Skeletal muscle tissue (tissue), 4 donors: ENCODE measurements around the gene NARS2. TPM values are rescaled to one million over a fixed set of nuclear protein-coding genes. Genes with fewer than 3 reads are reported as not detected.
"Not testable (repeated sequence)": the region's sequence is repeated elsewhere in the genome, so short reads cannot be mapped to it uniquely, and the experiment has no call there.

Experiments
- H3K27ac ChIP-seq: one replicate; pipeline ENCODE4 v1.7.0; 2013; ENCODE audit warnings: mild to moderate bottlenecking, low read depth, low read length, inconsistent platforms
- H3K27me3 ChIP-seq, 3 donors: one replicate each; pipeline ENCODE4 v1.7.0; 2013; ENCODE audit warnings: low read length in 3 of 3; ENCODE audit not compliant: control insufficient read depth in 3 of 3, insufficient read depth in 3 of 3
- H3K36me3 ChIP-seq, 3 donors: one replicate each; pipeline ENCODE4 v1.7.0; 2013; ENCODE audit warnings: low read length in 3 of 3; ENCODE audit not compliant: control insufficient read depth in 3 of 3, insufficient read depth in 3 of 3
- H3K4me1 ChIP-seq, 3 donors: one replicate each; pipeline ENCODE4 v1.7.0; 2013; ENCODE audit warnings: low read length in 3 of 3, mild to moderate bottlenecking in 3 of 3; ENCODE audit not compliant: control insufficient read depth in 3 of 3, insufficient read depth in 3 of 3
- H3K4me3 ChIP-seq, 3 donors: one replicate each; pipeline ENCODE4 v1.7.0; 2013; ENCODE audit warnings: low read length in 3 of 3
- H3K9ac ChIP-seq, 3 donors: one replicate each; pipeline ENCODE4 v1.7.0; 2013; ENCODE audit warnings: low read length in 3 of 3, mild to moderate bottlenecking in 3 of 3, moderate library complexity in 2 of 3, low read depth in 1 of 3
- H3K9me3 ChIP-seq, 3 donors: one replicate each; pipeline ENCODE4 v1.7.0; 2013; ENCODE audit warnings: low read length in 3 of 3; ENCODE audit not compliant: control insufficient read depth in 3 of 3
- total RNA-seq: library from RNA; depleted of rRNA; stranded (reverse); fragments of >200 nt; gene quantifications from one replicate; pipeline ENCODE4 v1.2.3, GENCODE V29; 2014
- donor health status: Osteomylitis.

NARS2 gene
- total RNA-seq, 1 donor from 2014 or later: 17.2 TPM

- Histone ChIP-seq H3K36me3 (peaks cover 2 to 6% (median 2%) of the 10 kb centered on the region in 3 donors), H3K4me3 (no peak overlapping the region), H3K27ac (no peak overlapping the region), H3K9me3 (no peaks in the 10 kb centered on the region), H3K9ac (no peak overlapping the region), H3K27me3 (no peaks in the 10 kb centered on the region), H3K4me1 (no peaks in the 10 kb centered on the region)
Measured at GRCh38 chr11:78535027-78535426, 39.6 kb downstream of the NARS2 start.

DNA sequence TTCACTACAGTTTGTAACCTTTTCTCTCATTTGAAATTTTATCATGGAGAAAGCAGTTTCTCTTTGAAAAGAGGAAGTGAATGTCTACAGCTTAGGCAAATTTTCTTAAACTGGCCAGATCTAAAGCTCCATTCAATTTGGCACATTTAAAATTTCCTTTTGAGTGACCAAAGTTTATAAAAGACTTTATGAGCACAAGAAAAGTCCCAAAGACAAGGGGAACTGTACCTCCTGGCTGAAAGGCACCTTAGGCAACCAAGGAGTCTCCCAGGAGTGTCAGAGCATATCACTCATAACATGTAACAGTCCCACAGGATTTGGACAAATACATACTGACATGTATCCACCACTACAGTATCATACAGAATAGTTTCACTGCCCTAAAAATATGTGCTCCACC lies 41.3 kb downstream of the NARS2 start:
- Histone ChIP-seq H3K4me3 (no peak overlapping the region), H3K27me3 (no peaks in the 10 kb centered on the region), H3K9me3 (no peaks in the 10 kb centered on the region), H3K36me3 (peaks cover 2 to 6% (median 2%) of the 10 kb centered on the region in 3 donors), H3K9ac (no peak overlapping the region), H3K4me1 (no peaks in the 10 kb centered on the region), H3K27ac (no peak overlapping the region)

GRCh38 chr11:78532991-78533390 lies 41.7 kb downstream of the NARS2 start:
- H3K9ac ChIP-seq: no peak overlapping the region
- no peak overlapping the region for H3K27ac ChIP-seq
- no peaks in the 10 kb centered on the region for H3K9me3 ChIP-seq
- no peak overlapping the region for H3K4me3 ChIP-seq
- no peaks in the 10 kb centered on the region for H3K27me3 ChIP-seq
- no peaks in the 10 kb centered on the region for H3K4me1 ChIP-seq
- H3K36me3 ChIP-seq: peaks cover 2 to 6% (median 2%) of the 10 kb centered on the region in 3 donors

DNA sequence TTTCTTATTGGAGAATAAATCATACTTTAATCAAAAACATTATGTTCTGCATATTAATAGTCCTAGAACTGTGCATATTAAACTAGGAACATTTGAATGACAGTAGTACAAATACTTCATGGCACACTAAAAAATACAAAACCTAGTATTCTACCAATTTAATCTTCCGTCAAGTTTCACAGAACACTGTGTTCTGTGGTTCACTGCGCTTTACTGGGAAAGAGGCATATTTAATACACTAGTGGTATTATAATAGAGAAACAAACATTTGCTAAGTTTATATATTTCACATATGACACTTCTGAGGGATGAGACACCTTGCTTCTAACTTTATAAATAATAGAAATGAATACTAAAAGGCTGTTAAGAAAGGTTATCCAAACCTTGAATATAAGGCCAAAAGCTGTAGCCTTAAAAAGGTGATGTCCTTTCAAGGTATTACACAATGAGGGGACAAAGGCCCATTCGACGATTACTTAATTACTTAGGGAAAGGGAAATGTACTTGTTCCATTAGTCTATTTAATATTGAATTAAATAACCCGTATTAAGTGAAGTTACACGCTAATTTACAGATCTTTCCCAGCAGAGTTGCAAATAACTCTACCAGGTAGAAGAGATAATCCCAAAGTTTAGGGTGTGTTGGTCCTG lies 48.0 kb downstream of the NARS2 start:
- H3K4me1 ChIP-seq: no peaks in the 10 kb centered on the region
- H3K4me3 ChIP-seq: no peak overlapping the region
- H3K36me3 ChIP-seq: no peaks in the 10 kb centered on the region
- H3K9ac ChIP-seq: no peak overlapping the region
- H3K27me3 ChIP-seq: no peaks in the 10 kb centered on the region
- no peaks in the 10 kb centered on the region for H3K9me3 ChIP-seq
- H3K27ac ChIP-seq: no peak overlapping the region

GRCh38 chr11:78525720-78526119 lies 48.9 kb downstream of the NARS2 start:
- H3K4me1 ChIP-seq: no peaks in the 10 kb centered on the region
- H3K36me3 ChIP-seq: no peaks in the 10 kb centered on the region
- no peaks in the 10 kb centered on the region for H3K27me3 ChIP-seq
- H3K4me3 ChIP-seq: no peak overlapping the region
- H3K9ac ChIP-seq: no peak overlapping the region
- H3K9me3 ChIP-seq: no peaks in the 10 kb centered on the region
- H3K27ac ChIP-seq: no peak overlapping the region

DNA sequence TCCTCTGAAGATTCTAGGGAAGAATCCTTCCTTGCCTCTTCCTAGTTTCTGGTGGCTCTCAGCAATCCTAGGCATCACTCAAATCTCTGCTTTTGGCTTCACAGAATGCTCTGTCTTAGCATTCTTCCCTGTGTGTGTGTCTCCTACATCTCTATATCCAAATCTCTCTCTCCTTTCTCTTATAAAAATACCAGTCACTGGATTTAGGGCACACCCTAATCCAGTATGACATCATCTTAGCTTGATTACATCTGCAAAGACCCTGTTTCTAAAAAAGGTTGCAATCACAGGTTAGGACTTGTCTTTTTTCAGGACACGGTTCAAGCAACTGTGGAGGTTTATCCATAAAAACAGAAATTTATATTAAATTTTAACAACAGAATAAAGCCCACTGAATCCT lies 54.4 kb downstream of the NARS2 start:
- H3K9me3 ChIP-seq: no peaks in the 10 kb centered on the region
- no peak overlapping the region for H3K27ac ChIP-seq
- no peaks in the 10 kb centered on the region for H3K36me3 ChIP-seq
- H3K9ac ChIP-seq: no peak overlapping the region
- H3K4me3 ChIP-seq: no peak overlapping the region
- no peaks in the 10 kb centered on the region for H3K4me1 ChIP-seq
- H3K27me3 ChIP-seq: no peaks in the 10 kb centered on the region

DNA sequence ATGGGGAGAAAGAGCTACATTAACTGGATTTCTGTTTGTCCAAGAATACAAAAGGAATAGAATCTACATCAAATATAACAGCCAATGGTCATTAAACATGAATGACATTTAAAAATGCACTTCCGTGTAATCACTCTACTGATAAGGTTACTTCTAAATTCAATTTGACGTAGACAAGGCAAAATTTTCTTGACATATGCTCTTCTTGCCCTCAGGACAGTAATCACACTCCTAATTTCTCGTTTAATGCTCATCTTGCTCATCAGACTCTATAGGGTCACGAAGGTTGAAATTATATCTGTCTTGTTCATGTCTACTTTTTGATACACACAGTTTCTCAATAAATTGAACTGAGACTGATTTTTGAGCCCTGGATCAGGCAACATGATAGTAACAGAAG lies 58.4 kb downstream of the NARS2 start:
- Histone ChIP-seq H3K4me3 (no peak overlapping the region), H3K36me3 (peaks cover 0 to 2% (median 0%) of the 10 kb centered on the region in 3 donors), H3K27ac (no peak overlapping the region), H3K9me3 (no peaks in the 10 kb centered on the region), H3K27me3 (no peaks in the 10 kb centered on the region), H3K4me1 (no peaks in the 10 kb centered on the region), H3K9ac (no peak overlapping the region)

GRCh38 chr11:78514922-78515502 lies 59.7 kb downstream of the NARS2 start:
- H3K9ac ChIP-seq: no peak overlapping the region
- no peak overlapping the region for H3K4me3 ChIP-seq
- H3K27ac ChIP-seq: no peak overlapping the region
- no peaks in the 10 kb centered on the region for H3K4me1 ChIP-seq
- H3K36me3 ChIP-seq: peaks cover 0 to 2% (median 0%) of the 10 kb centered on the region in 3 donors
- no peaks in the 10 kb centered on the region for H3K27me3 ChIP-seq
- H3K9me3 ChIP-seq: no peaks in the 10 kb centered on the region

DNA sequence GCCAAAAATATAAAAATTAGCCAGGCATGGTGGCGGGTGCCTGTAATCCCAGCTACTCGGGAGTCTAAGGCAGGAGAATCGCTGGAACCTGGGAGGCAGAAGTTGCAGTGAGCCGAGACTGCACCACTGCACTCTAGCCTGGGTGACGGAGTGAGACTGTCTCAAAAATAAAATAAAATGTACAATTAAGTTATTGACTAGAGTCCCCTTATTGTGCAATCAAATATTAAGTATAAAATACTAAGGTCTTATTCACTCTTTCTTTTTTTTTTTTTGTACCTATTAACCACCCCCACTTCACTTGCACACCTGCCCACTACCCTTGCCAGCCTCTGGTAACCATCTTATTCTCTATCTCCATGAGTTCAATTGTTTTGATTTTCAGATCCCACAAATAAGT lies 61.6 kb downstream of the NARS2 start:
- H3K4me3 ChIP-seq, H3K27me3 ChIP-seq: not testable (repeated sequence)

DNA sequence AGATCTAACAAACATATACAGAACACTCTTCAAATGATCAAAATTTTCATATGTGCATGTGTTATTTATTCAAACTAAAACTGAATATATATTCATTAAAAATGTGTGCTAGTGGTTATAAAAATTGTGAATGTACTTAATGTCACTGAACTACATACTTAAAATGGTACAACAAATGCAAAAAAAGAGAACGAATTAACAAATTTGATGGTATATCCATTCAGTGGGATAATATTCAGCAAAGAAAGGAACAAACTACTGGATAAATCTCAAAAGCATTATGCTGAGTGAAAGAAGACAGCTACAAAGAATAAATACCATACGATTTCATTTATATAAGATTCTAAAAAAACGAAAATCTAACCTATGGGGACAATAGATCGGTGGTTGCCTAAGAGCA lies 64.1 kb downstream of the NARS2 start:
- Histone ChIP-seq H3K27me3 (no peaks in the 10 kb centered on the region), H3K36me3 (peaks cover 0 to 2% (median 0%) of the 10 kb centered on the region in 3 donors), H3K4me1 (no peaks in the 10 kb centered on the region), H3K9ac (no peak overlapping the region), H3K4me3 (no peak overlapping the region), H3K9me3 (no peaks in the 10 kb centered on the region), H3K27ac (no peak overlapping the region)

More for the DNA sequence above, 61.6 kb downstream of the NARS2 start:
- H3K36me3 ChIP-seq, H3K27ac ChIP-seq, H3K9me3 ChIP-seq, H3K9ac ChIP-seq, H3K4me1 ChIP-seq: not testable (repeated sequence)
